CD4-positive, alpha-beta T cell treated with Interleukin-21 for 1 hour (primary cell): ENCODE results near the gene ATG7.
"Not testable (repeated sequence)": the region's sequence is repeated elsewhere in the genome, so short reads cannot be mapped to it uniquely, and the experiment has no call there.

Source experiments
- DNase-seq: peaks from one replicate; pipeline ENCODE4 v3.0.0-alpha.2; 2020

ATG7 gene

DNA sequence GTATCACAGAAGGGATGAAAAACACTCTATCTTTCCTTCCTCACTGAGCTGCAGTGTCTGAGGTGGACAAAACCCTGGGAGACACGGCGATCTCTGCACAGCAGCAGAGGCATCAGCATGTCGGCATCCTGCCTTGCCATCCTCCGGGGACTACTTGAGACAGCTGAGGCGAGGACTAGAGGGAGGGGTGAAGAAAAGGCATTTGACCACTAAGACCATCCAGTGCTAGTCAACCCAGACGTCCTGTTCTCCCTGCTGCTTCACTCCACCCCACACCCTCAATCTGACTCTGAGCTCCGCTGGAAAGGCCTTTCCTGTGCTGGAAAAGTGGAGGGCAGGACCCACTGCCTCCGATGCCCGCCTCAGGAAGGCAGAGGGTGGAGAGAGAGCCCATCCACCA is 304.3 kb downstream of the ATG7 start:
- no peak for DNase-seq

GRCh38 chr3:11578169-11578568 is 306.0 kb downstream of the ATG7 start:
- DNase-seq, result no peak

DNA sequence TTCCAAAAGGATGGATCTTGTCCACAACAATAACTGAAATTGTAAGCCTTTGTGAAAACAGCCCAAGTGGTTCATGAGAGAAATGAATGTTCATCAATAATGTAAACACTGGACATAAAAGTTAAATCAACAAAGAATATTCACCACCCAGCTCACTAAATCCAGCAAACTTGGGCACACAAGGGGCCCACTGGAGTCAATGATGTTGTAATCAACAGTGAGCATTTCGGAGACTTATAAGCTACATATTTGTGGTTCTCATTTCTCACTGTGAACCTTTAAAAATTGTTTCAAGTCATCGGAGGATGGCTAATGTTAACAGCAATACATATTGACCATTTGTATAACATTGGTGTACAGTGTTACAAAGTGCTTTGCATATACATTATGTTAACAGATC is 308.4 kb downstream of the ATG7 start:
- DNase-seq, result no peak

DNA sequence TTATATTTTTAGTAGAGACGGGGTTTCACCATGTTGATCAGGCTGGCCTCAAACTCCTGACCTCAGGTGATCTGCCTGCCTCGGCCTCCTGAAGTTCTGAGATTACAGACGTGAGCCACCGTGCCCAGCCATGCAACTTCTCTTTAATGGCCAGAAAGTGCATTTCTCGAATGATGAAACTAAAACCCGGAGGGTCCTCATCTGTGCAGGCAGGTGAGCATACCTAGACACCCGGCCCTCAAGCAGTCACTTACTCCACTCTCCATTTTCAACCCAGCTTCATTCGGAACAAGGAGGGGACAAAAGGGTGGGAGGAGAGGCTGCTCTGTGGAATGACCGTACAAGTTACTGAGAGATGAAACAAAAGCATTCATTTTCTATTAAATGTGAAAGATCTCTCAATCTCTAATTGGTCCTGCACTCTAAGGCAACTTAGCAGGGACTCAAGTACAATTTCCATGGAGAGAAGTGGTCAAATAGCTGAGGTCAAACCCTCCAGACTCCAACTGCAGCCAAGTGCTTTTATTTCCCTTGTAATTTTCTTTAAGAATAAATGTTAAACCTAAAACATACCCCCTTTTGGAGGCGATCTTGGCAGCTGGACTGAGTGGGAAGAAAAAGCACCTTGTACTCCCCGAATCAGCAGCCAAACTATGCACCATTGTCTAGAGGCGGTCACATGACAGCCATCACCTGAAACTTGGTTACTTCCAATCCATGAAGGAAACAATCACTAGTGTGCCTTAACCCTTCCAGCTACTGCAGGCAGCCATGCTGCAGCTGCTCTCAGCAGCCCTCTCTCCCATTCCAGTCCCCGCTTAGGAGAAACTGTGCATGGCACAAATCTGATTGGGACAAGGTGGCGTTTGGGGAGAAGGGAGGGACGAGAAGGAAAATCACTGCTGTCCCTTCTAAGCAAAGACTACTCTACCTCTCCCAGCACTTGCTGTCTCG is 309.3 kb downstream of the ATG7 start:
- no peak for DNase-seq

DNA sequence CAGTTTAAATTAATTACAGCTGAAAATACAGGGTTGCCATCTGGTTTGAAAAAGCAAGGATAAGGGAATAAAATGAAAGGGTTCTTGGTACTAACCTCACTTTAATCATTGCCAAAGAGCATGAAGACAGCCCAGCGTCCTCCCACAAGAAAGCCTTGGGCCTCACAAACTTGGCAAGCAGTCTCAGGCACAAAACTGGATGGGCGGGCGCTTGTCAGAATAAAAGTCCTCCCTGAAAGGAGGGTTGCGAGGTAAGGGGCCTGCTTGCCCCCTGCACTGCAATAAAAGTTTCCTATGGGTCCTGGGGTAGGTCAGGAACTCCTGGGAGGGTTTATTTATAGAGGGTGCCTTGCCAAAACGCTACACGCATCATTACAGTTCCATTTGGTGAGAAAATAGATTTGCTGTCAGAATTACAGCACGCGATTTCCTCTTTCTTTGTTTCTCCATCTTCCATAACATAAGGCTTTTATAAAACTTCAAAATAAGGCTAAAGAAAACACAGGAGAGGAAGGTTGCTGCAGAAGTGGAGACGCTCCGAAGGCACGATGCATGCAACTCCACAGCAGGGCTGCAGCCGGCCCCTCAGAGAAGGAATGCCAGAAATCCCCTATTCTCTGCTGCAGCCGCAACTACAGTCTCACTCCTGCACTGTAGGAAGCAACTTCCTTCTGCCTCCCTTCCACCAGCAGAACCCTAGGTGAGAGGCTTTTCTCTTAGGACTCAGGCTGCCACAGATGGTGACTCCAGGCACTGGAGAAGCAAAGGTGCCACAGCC is 310.2 kb downstream of the ATG7 start:
- no peak for DNase-seq

GRCh38 chr3:11583235-11583634 is 311.0 kb downstream of the ATG7 start:
- DNase-seq, result no peak

DNA sequence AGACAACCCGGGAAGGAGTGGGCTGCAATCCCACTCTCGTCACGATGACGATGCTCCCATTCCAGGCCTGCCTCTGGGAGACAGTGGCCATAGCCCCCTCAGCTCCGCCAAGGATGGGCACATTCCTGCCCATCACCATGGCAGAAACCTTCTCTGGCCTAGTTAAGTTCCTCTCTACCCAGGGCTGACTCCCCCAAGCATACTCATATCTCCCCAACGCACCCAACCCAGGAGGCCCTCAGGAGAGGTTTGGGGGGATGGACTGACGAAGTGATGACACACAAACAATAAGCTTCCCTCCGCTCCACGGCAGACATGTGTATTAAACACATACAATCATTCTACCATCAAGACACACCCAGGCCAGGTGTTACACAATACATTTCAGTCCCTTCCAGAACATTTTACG is 311.4 kb downstream of the ATG7 start:
- no peak for DNase-seq

GRCh38 chr3:11584570-11584969 is 312.4 kb downstream of the ATG7 start:
- DNase-seq, result no peak

- no peak for DNase-seq
These were observed 315.6 kb downstream of the ATG7 start for GRCh38 chr3:11587766-11588165.

GRCh38 chr3:11588338-11588737 is 316.1 kb downstream of the ATG7 start:
- no peak for DNase-seq

DNA sequence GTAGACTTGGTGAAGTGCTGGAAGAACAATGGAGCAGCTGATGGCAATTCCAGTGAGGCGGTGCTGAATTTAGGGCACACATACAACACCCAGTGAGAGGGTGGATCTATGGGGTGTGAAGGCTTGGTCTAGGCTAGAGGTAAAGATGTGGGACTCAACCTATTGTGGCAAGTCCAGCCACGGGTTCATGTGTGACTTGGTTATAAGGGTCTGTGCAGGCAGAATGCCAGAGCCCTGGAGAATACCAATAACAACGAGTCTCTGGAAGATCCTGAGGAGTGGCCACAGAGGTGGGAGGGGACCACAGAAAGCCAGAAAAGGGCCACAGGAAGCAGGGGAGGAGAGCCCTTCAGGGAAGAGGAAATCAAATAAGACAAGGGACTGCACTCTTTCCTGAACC is 316.6 kb downstream of the ATG7 start:
- DNase-seq, result no peak

DNA sequence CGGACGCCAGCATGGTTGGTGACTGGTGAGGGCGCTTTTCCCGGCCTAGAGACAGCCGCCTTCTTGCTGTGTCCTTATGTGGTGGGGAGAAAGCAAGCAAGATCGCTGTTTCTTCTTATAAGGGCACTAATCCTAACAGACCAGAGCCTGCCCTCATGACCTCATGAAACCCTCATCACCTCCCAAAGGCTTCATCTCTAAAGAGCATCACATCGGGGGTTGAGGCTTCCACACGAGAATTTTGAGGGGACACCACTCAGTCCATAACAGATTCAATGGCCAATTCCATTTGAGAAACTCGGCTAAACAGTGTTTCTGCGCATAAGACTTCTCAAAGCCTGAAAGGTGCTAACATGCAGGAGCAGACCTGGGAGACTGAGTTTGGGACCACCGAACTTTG is 317.5 kb downstream of the ATG7 start:
- no peak for DNase-seq

GRCh38 chr3:11591002-11591355 is 318.8 kb downstream of the ATG7 start:
- no peak for DNase-seq

- DNase-seq, result no peak
These were observed 319.4 kb downstream of the ATG7 start for GRCh38 chr3:11591391-11592282.

GRCh38 chr3:11592445-11593298 is 320.5 kb downstream of the ATG7 start:
- DNase-seq, result no peak

- DNase-seq, result no peak
These were observed 321.3 kb downstream of the ATG7 start for GRCh38 chr3:11593318-11594034.

DNA sequence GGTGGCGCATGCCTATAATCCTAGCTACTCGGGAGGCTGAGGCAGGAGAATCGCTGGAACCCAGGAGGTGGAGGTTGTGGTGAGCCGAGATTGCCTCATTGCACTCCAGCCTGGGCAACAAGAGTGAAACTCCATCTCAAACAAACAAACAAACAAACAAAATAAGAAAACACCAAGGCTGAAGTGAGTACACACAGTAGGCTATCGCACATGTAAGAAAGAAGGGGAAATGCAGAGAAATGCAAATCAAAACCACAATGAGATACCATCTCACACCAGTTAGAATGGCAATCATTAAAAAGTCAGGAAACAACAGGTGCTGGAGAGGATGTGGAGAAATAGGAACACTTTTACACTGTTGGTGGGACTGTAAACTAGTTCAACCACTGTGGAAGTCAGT is 322.8 kb downstream of the ATG7 start:
- not testable (repeated sequence) for DNase-seq

DNA sequence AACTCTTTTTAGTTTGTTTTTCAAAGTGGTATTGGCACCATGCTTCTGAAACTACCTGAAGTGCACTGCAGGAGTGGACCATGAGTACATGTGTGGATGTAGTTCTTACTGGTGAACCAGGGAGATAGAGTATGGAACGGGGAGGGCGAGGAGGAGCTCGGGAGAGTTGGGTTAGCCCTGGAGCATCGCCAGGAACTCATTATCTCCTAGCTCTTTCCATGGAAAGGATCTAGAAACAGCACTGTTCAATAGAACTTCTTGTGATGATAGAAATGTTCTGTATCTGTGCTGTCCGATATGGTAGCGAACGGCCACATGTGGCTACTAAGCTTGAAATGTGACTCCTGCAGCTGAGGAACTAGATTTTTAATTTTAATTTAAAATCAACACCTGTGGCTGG is 324.2 kb downstream of the ATG7 start:
- DNase-seq, result no peak

DNA sequence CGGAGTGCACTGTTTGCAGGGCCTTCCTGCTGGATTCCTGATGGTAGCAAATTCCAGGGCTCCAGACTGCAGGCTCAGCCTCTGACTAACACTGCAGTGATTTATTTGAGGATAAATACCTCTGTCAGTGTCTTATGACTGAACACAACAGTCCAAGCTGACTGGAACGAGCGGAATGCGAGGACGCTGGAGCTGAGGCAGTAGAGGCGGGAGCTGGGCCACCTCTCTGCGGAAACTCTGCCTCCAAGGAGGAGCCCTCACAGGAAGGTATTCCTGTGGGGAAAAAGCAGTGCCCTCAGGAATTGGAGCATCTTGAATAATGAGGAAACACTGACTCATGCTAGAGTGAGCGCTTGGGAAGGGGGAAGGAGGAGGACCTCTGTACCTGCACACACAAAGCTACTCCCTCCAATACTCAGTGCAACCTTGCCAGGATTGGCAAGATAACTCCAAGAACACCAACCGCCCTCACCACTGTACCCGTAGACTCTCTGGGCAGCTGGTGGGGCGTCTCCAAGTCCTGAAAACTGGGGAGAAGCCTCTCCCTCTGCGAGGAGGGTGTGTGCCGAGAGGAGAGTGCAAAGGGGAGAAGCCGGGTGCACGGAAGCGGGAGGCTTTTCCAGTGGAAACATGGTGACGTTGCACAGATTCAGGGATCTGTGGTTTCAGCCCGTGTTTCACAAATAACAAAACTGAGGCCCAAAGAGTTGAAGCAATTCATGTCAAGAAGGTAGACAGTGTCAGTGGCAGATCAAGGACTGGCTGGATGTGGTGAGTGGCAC is 328.5 kb downstream of the ATG7 start:
- DNase-seq, result no peak

GRCh38 chr3:11601446-11602238 is 329.4 kb downstream of the ATG7 start:
- DNase-seq, result no peak
